ENCODE data around the gene TSPAN16. TPM values are rescaled to one million over a fixed set of nuclear protein-coding genes. Genes with fewer than 3 reads are reported as not detected.
"Not testable (repeated sequence)": the region's sequence is repeated elsewhere in the genome, so short reads cannot be mapped to it uniquely, and the experiment has no call there.

The TSPAN16 gene
- total and polyA plus RNA-seq, 8 donors, result not detected

- Histone ChIP-seq H3K27me3 (no peaks in the 10 kb centered on the region), H3K4me1 (no peaks in the 10 kb centered on the region), H3K36me3 (no peaks in the 10 kb centered on the region), H3K4me3 (no peak overlapping the region), H3K27ac (no peak overlapping the region), H3K9me3 (no peaks in the 10 kb centered on the region)
- no peak for TF ChIP-seq CTCF (IDR thresholded peaks at IDR 0.05)
- no peak for DNase-seq
- WGBS, 2 donors, result 55 to 57% methylated on average over 7 of the region's 7 CpGs
- intact Hi-C loops (cut with DNase I), result loop anchor here (10.0 kb wide), 2 partner anchors 149 to 189 kb away; partner anchors contain the start of gene ELAVL3 (in 1 of the 3)
- FAIRE-seq, result no peak
- ATAC-seq, result no peak
These were observed 304 bp downstream of the TSPAN16 start for GRCh38 chr19:11296264-11296663.

- no peaks in the 10 kb centered on the region for H3K36me3 ChIP-seq
- WGBS, 2 donors, result 73 to 76% methylated on average over 8 of the region's 8 CpGs
- intact Hi-C loops (cut with DNase I), result loop anchor here (10.0 kb wide), 2 partner anchors 145 to 185 kb away; partner anchors contain the start of gene ELAVL3 (in 1 of the 3)
- H3K27me3 ChIP-seq, result no peaks in the 10 kb centered on the region
- ATAC-seq, result no peak
- no peak for TF ChIP-seq CTCF (IDR thresholded peaks at IDR 0.05)
- no peak overlapping the region for H3K27ac ChIP-seq
- no peak for DNase-seq
- H3K4me1 ChIP-seq, result no peaks in the 10 kb centered on the region
- H3K4me3 ChIP-seq, result no peak overlapping the region
- no peak for FAIRE-seq
- H3K9me3 ChIP-seq, result no peaks in the 10 kb centered on the region
These were observed 4.2 kb downstream of the TSPAN16 start for GRCh38 chr19:11299946-11300810.

DNA sequence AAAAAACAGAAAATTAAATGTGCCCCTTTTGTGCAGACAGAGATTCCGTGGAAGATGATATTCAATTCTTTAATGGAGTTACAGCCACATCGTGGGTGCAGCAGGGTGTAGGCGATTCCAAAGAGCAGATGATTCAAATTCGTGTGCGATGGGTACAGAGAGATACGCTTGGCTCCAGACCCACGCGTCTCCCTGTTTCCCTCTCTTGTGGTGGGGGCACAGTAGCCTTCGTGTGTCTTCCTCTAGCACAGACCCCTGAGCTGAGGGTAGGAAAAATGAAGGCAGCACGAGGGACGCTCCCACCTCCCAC is 4.8 kb downstream of the TSPAN16 start:
- no peak overlapping the region for H3K4me3 ChIP-seq
- no peaks in the 10 kb centered on the region for H3K9me3 ChIP-seq
- H3K27ac ChIP-seq, result no peak overlapping the region
- H3K4me1 ChIP-seq, result no peaks in the 10 kb centered on the region
- H3K27me3 ChIP-seq, result no peaks in the 10 kb centered on the region
- WGBS, 2 donors, result 77 to 87% methylated on average over 11 of the region's 11 CpGs
- FAIRE-seq (no peak), ATAC-seq (no peak), DNase-seq (no peak)
- H3K36me3 ChIP-seq, result no peaks in the 10 kb centered on the region
- intact Hi-C loops (cut with DNase I), result no loop called here
- TF ChIP-seq CTCF (IDR thresholded peaks at IDR 0.05), result no peak

DNA sequence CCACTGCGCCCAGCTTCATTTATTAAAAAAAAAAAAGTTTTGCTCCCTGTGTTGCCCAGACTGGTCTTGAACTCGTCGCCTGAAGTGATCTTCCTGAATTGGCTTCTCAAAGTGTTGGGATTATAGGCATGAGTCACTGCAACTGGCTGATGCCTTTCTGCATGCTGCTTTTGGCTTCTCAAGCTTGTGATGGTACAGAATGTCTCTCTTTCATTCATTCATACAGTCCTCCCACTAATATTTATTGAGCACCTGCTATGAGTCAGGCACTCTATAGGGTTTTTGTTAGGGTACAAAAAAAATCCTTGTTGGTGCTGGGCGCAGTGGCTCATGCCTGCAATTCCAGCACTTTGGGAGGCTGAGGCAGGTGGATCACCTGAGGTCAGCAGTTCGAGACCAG is 9.0 kb downstream of the TSPAN16 start:
- whole genome bisulfite sequencing, 2 donors, result 89 to 91% methylated on average over 5 of the region's 5 CpGs
- intact Hi-C loops (cut with DNase I), result no loop called here
- Histone ChIP-seq H3K27ac (no peak overlapping the region), H3K36me3 (no peaks in the 10 kb centered on the region), H3K9me3 (no peaks in the 10 kb centered on the region), H3K4me1 (no peaks in the 10 kb centered on the region), H3K4me3 (no peak overlapping the region), H3K27me3 (no peaks in the 10 kb centered on the region)
- no peak for TF ChIP-seq CTCF (IDR thresholded peaks at IDR 0.05)
- DNase-seq (no peak), FAIRE-seq (no peak), ATAC-seq (no peak)

DNA sequence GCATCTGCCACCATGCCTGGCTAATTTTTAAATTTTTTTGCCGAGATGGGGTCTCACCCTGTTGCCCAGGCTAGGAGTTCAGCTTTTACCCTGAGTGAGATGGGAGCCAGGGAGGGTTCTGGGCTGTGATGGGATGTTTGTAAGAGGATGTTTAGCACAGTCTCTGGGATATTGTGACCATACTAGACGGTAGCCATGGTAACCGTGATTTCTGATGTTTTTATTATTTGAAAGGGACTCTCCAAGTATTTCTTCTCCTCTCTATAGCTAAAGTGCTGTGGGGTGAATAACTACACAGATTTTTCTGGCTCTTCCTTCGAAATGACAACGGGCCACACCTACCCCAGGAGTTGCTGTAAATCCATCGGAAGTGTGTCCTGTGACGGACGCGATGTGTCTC is 10.4 kb downstream of the TSPAN16 start:
- intact Hi-C loops (cut with DNase I), result no loop called here
- no peaks in the 10 kb centered on the region for H3K36me3 ChIP-seq
- H3K9me3 ChIP-seq, result no peaks in the 10 kb centered on the region
- no peak for FAIRE-seq
- no peaks in the 10 kb centered on the region for H3K27me3 ChIP-seq
- H3K4me1 ChIP-seq, result no peaks in the 10 kb centered on the region
- TF ChIP-seq CTCF (IDR thresholded peaks at IDR 0.05), result no peak
- ATAC-seq, result no peak
- 72 to 78% methylated on average over 9 of the region's 9 CpGs for WGBS, 2 donors
- no peak overlapping the region for H3K27ac ChIP-seq
- no peak for DNase-seq
- H3K4me3 ChIP-seq, result no peak overlapping the region

- H3K36me3 ChIP-seq; H3K4me3 ChIP-seq; DNase-seq; ATAC-seq; H3K27me3 ChIP-seq; FAIRE-seq; H3K9me3 ChIP-seq; H3K27ac ChIP-seq; intact Hi-C loops (cut with DNase I): not testable (repeated sequence)
- 79 to 87% methylated on average over 9 of the region's 9 CpGs for WGBS, 2 donors
- peaks cover 3 to 16% (median 7%) of the 10 kb centered on the region in 3 donors for H3K4me1 ChIP-seq
These were observed 24.5 kb downstream of the TSPAN16 start for GRCh38 chr19:11320278-11320995.

Measured in pancreas (tissue), 10 donors.